SK-N-SH treated with all-trans-retinoic acid at 6 μM for 48 hours (cell line): Measurements from ENCODE around the gene KIAA1671.

Experiments
- ATAC-seq: fragments of 200-7000 bp; cut with Tn5 transposase; 3 replicates; pipeline ENCODE4 v1.9.1; 2020; ENCODE audit warnings: mild to moderate bottlenecking, moderate library complexity
- ARNTL ChIP-seq: fragments of 450-650 bp; formaldehyde crosslinking; IDR thresholded peaks from 2 replicates; pipeline ENCODE4 v1.5.0; 2020; ENCODE audit warnings: low read depth, mild to moderate bottlenecking, moderate library complexity, borderline replicate concordance
- BACH2 ChIP-seq: fragments of 250-450 bp; sonication (Bioruptor Pico); IDR thresholded peaks from 2 replicates; pipeline ENCODE4 v1.9.0; 2021; ENCODE audit warnings: mild to moderate bottlenecking, borderline replicate concordance
- CSDC2 ChIP-seq: fragments of 250-450 bp; sonication (Bioruptor Pico); IDR thresholded peaks from 2 replicates; pipeline ENCODE4 v1.5.0; 2020; ENCODE audit warnings: mild to moderate bottlenecking, moderate library complexity
- ESRRG ChIP-seq: fragments of 250-450 bp; sonication (Bioruptor Pico); IDR thresholded peaks from 2 replicates; pipeline ENCODE4 v1.6.1; 2021; ENCODE audit warnings: mild to moderate bottlenecking
- GLIS3 ChIP-seq: fragments of 250-450 bp; sonication (Bioruptor Pico); IDR thresholded peaks from 2 replicates; pipeline ENCODE4 v1.5.0; 2020; ENCODE audit warnings: mild to moderate bottlenecking, moderate library complexity
- ISL1 ChIP-seq: fragments of 250-450 bp; sonication (Bioruptor Pico); IDR thresholded peaks from 2 replicates; pipeline ENCODE4 v2.1.2; 2022; ENCODE audit warnings: mild to moderate bottlenecking, moderate library complexity
- PPARA ChIP-seq: fragments of 250-450 bp; sonication (Bioruptor Pico); IDR thresholded peaks from 2 replicates; pipeline ENCODE4 v1.5.0; 2020; ENCODE audit warnings: mild to moderate bottlenecking, borderline replicate concordance
- RARB ChIP-seq: fragments of 250-450 bp; sonication (Bioruptor Pico); IDR thresholded peaks from 2 replicates; pipeline ENCODE4 v1.8.0; 2021; ENCODE audit warnings: mild to moderate bottlenecking, moderate library complexity
- SNAI2 ChIP-seq: fragments of 250-450 bp; sonication (Bioruptor Pico); IDR thresholded peaks from 2 replicates; pipeline ENCODE4 v1.5.0; 2020; ENCODE audit warnings: mild to moderate bottlenecking, moderate library complexity
- TCF4 ChIP-seq: fragments of 250-450 bp; sonication (Bioruptor Pico); IDR thresholded peaks from 2 replicates; pipeline ENCODE4 v1.8.0; 2021; ENCODE audit warnings: mild to moderate bottlenecking, moderate library complexity, borderline replicate concordance
- ZFP3 ChIP-seq: fragments of 250-450 bp; sonication (Bioruptor Pico); IDR thresholded peaks from 2 replicates; pipeline ENCODE4 v1.5.0; 2020; ENCODE audit warnings: mild to moderate bottlenecking, moderate library complexity
- ZFP30 ChIP-seq: fragments of 450-650 bp; formaldehyde crosslinking; IDR thresholded peaks from 2 replicates; pipeline ENCODE4 v1.5.0; 2022; ENCODE audit warnings: mild to moderate bottlenecking, moderate library complexity
- ZNF565 ChIP-seq: fragments of 450-650 bp; formaldehyde crosslinking; conservative IDR thresholded peaks from 2 replicates; pipeline ENCODE4 v1.5.0; 2020; ENCODE audit warnings: low read depth, mild to moderate bottlenecking, moderate library complexity
- ZNF70 ChIP-seq: fragments of 450-650 bp; formaldehyde crosslinking; IDR thresholded peaks from 2 replicates; pipeline ENCODE4 v1.5.0; 2020; ENCODE audit warnings: mild to moderate bottlenecking, moderate library complexity
- ZNF8 ChIP-seq: fragments of 450-650 bp; formaldehyde crosslinking; IDR thresholded peaks from 2 replicates; pipeline ENCODE4 v1.5.0; 2020; ENCODE audit warnings: mild to moderate bottlenecking, moderate library complexity
- TF ChIP-seq, protein P1 (sequence below): fragments of 250-450 bp; sonication (Bioruptor Pico); IDR thresholded peaks from 2 replicates; pipeline ENCODE4 v1.8.0; 2020; ENCODE audit warnings: mild to moderate bottlenecking, moderate library complexity, borderline replicate concordance
- TF ChIP-seq, protein P2 (sequence below): fragments of 250-450 bp; sonication (Bioruptor Pico); IDR thresholded peaks from 2 replicates; pipeline ENCODE4 v1.5.0; 2020; ENCODE audit warnings: mild to moderate bottlenecking, moderate library complexity
- TF ChIP-seq, protein P3 (sequence below): fragments of 250-450 bp; sonication (Bioruptor Pico); IDR thresholded peaks from 2 replicates; pipeline ENCODE4 v1.5.1; 2020; ENCODE audit warnings: low read depth, mild to moderate bottlenecking, moderate library complexity
- TF ChIP-seq, protein P4 (sequence below): fragments of 250-450 bp; sonication (Bioruptor Pico); IDR thresholded peaks from 2 replicates; pipeline ENCODE4 v1.8.0; 2021; ENCODE audit warnings: low read depth, mild to moderate bottlenecking, moderate library complexity, borderline replicate concordance
- TF ChIP-seq, protein P5 (sequence below): fragments of 250-450 bp; sonication (Bioruptor Pico); IDR thresholded peaks from 2 replicates; pipeline ENCODE4 v1.5.1; 2021; ENCODE audit warnings: mild to moderate bottlenecking, moderate library complexity

Gene KIAA1671

DNA sequence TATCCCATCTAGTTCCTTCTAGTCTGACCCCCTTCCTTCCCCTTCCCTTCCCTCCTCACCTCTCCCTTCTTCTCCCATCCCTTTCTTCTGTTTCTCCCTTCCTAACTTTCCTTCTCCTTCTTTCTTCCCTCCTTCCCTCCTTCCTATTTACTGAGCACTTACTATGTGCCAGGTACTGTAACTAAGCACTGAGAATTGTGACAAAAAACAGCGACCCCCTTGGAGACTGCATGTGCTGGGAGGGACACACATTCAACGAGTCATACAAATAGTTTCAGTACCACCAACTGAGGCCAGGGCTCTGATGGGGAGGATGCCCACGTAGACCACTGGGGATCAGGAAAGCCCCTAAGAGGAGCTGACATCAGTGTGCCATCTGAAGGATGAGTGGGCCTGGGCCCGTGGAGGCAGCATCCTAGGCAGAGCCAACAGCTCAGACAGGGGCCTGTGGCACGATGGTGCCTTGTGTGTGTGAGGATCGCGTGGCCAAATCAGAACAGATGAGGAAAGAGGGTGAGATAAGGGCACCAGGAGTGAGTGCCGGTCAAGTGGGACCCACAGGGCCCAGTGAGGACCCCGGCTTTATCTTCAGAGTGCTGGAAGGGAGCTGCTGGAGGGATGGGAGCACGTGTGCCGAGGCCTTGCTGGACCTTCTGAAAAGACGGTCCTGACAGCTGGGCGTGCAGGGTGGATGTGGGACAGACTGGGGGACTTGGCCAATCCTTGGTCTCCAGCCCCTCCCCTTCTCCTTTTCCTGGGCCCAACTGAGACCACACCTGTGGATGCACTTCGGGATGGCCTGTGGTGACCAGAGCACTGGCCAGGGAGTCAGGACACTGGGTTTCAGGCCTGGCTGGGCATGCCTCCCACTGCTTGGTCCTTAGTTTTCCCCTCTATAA lies 208.8 kb downstream of the KIAA1671 start:
- no peak for ATAC-seq
- TF ChIP-seq ZNF565 (CRISPR knock-in tag) (no peak), BACH2 (CRISPR knock-in tag) (no peak), ZFP30 (CRISPR knock-in tag) (no peak), GLIS3 (no peak), ZFP3 (no peak), PPARA (CRISPR knock-in tag) (no peak), ZNF70 (CRISPR knock-in tag) (no peak), ZNF8 (CRISPR knock-in tag) (no peak), ESRRG (CRISPR knock-in tag) (no peak)
- TF ChIP-seq, protein P1, sequence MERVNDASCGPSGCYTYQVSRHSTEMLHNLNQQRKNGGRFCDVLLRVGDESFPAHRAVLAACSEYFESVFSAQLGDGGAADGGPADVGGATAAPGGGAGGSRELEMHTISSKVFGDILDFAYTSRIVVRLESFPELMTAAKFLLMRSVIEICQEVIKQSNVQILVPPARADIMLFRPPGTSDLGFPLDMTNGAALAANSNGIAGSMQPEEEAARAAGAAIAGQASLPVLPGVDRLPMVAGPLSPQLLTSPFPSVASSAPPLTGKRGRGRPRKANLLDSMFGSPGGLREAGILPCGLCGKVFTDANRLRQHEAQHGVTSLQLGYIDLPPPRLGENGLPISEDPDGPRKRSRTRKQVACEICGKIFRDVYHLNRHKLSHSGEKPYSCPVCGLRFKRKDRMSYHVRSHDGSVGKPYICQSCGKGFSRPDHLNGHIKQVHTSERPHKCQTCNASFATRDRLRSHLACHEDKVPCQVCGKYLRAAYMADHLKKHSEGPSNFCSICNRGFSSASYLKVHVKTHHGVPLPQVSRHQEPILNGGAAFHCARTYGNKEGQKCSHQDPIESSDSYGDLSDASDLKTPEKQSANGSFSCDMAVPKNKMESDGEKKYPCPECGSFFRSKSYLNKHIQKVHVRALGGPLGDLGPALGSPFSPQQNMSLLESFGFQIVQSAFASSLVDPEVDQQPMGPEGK, result no peak
- TF ChIP-seq, protein P2, sequence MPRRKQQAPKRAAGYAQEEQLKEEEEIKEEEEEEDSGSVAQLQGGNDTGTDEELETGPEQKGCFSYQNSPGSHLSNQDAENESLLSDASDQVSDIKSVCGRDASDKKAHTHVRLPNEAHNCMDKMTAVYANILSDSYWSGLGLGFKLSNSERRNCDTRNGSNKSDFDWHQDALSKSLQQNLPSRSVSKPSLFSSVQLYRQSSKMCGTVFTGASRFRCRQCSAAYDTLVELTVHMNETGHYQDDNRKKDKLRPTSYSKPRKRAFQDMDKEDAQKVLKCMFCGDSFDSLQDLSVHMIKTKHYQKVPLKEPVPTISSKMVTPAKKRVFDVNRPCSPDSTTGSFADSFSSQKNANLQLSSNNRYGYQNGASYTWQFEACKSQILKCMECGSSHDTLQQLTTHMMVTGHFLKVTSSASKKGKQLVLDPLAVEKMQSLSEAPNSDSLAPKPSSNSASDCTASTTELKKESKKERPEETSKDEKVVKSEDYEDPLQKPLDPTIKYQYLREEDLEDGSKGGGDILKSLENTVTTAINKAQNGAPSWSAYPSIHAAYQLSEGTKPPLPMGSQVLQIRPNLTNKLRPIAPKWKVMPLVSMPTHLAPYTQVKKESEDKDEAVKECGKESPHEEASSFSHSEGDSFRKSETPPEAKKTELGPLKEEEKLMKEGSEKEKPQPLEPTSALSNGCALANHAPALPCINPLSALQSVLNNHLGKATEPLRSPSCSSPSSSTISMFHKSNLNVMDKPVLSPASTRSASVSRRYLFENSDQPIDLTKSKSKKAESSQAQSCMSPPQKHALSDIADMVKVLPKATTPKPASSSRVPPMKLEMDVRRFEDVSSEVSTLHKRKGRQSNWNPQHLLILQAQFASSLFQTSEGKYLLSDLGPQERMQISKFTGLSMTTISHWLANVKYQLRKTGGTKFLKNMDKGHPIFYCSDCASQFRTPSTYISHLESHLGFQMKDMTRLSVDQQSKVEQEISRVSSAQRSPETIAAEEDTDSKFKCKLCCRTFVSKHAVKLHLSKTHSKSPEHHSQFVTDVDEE (CRISPR knock-in tag), result no peak
- TF ChIP-seq, protein P3, sequence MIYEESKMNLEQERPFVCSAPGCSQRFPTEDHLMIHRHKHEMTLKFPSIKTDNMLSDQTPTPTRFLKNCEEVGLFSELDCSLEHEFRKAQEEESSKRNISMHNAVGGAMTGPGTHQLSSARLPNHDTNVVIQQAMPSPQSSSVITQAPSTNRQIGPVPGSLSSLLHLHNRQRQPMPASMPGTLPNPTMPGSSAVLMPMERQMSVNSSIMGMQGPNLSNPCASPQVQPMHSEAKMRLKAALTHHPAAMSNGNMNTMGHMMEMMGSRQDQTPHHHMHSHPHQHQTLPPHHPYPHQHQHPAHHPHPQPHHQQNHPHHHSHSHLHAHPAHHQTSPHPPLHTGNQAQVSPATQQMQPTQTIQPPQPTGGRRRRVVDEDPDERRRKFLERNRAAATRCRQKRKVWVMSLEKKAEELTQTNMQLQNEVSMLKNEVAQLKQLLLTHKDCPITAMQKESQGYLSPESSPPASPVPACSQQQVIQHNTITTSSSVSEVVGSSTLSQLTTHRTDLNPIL (CRISPR knock-in tag), result no peak

DNA sequence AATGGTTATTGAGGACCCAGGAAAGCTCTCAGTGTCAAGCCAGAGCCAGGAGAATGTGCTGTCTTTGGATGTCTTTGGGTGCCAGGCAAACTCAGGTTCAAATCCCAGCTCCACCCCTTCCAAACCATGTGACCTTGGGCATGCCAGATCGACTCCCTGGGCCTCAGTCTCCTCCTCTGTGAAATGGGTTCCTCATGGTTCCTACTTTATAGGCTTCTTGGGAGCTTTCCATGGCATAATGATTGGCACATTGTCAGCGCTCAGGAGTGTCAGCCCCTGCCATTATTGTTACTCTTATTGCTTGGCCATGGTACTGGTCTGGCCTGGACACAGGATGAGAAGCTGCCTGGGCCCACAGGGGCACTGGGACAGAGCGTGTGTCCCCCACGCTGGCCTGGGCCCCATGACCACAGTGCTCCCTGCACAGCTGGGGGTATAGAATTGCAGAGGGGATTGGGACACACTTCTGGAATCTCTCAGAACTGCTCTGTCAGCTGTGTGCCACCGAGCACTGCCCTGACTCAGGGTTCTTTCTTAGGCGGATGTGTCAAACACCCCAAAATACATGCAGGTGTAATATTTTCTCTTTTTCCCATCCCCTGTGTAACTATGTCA lies 209.5 kb downstream of the KIAA1671 start:
- TF ChIP-seq ZFP30 (CRISPR knock-in tag) (no peak), GLIS3 (no peak), RARB (CRISPR knock-in tag) (no peak), SNAI2 (CRISPR knock-in tag) (no peak), ESRRG (CRISPR knock-in tag) (no peak), CSDC2 (CRISPR knock-in tag) (no peak), TCF4 (no peak), ZNF70 (CRISPR knock-in tag) (no peak), ARNTL (CRISPR knock-in tag) (no peak), ISL1 (no peak)
- TF ChIP-seq, protein P3 (CRISPR knock-in tag), result no peak
- TF ChIP-seq, protein P4, sequence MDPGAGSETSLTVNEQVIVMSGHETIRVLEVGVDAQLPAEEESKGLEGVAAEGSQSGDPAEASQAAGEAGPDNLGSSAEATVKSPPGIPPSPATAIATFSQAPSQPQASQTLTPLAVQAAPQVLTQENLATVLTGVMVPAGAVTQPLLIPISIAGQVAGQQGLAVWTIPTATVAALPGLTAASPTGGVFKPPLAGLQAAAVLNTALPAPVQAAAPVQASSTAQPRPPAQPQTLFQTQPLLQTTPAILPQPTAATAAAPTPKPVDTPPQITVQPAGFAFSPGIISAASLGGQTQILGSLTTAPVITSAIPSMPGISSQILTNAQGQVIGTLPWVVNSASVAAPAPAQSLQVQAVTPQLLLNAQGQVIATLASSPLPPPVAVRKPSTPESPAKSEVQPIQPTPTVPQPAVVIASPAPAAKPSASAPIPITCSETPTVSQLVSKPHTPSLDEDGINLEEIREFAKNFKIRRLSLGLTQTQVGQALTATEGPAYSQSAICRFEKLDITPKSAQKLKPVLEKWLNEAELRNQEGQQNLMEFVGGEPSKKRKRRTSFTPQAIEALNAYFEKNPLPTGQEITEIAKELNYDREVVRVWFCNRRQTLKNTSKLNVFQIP, result no peak
- TF ChIP-seq, protein P5, sequence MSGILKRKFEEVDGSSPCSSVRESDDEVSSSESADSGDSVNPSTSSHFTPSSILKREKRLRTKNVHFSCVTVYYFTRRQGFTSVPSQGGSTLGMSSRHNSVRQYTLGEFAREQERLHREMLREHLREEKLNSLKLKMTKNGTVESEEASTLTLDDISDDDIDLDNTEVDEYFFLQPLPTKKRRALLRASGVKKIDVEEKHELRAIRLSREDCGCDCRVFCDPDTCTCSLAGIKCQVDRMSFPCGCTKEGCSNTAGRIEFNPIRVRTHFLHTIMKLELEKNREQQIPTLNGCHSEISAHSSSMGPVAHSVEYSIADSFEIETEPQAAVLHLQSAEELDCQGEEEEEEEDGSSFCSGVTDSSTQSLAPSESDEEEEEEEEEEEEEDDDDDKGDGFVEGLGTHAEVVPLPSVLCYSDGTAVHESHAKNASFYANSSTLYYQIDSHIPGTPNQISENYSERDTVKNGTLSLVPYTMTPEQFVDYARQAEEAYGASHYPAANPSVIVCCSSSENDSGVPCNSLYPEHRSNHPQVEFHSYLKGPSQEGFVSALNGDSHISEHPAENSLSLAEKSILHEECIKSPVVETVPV (CRISPR knock-in tag), result no peak
- no peak for ATAC-seq
